Kidney epithelial cell (primary cell): ENCODE results near the gene CLRN3. TPM values are rescaled to one million over a fixed set of nuclear protein-coding genes. Genes with fewer than 3 reads are reported as not detected.

Experiments
- DNase-seq: peaks from one replicate; pipeline ENCODE4 v3.0.0-alpha.2; 2010; ENCODE audit warnings: low read depth
- H3K27me3 ChIP-seq: 2 replicates; pipeline ENCODE4 v1.6.0; 2011; ENCODE audit warnings: low read length; ENCODE audit not compliant: control insufficient read depth, insufficient read depth
- H3K36me3 ChIP-seq: 2 replicates; pipeline ENCODE4 v1.5.1; 2011; ENCODE audit warnings: low read length; ENCODE audit not compliant: control insufficient read depth, insufficient read depth
- H3K4me3 ChIP-seq: 2 replicates; pipeline ENCODE4 v1.5.1; 2011; ENCODE audit warnings: low read depth, mild to moderate bottlenecking, control low read depth, low read length
- CTCF ChIP-seq: IDR thresholded peaks from 2 replicates; pipeline ENCODE4 v1.5.1; 2011; ENCODE audit warnings: mild to moderate bottlenecking, moderate library complexity, low read length, control low read depth, inconsistent platforms; ENCODE audit not compliant: insufficient read depth, poor library complexity, severe bottlenecking
- total RNA-seq: library from RNA; depleted of rRNA; stranded (reverse); fragments of >200 nt; gene quantifications from 2 replicates; pipeline ENCODE4 v1.2.3, GENCODE V29; 2015

CLRN3 gene
- total RNA-seq, 1 donor from 2014 or later: not detected

DNA sequence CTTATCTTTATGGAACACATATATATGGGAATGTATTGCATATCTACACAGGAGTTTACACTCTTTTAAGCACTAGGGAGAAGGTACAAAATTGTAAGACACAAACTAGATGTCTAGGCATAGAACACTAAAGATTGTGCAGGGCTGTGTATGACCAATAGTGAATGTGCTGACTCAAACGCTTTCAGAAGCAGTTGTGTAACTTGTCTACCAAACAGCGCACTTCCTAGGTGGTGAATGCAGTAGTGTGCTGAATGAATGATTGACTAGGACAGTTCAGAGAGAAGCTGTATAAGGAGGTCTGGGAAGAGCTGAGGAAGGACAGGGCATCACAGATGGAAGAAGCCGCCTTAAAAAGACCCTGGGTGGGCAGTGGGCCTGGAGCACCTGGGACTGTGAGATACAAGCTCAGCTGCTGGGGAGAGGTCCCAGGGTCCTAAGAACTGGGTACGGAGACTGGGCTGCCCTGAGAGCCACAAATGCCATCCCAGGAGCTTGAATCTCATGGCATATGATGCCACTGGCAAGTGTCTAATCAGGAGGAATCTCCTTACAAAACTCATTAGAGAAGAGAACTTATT lies 14.2 kb downstream of the CLRN3 start:
- DNase-seq: no peak
- no peak for TF ChIP-seq CTCF
- no peak overlapping the region for H3K4me3 ChIP-seq
- no peaks in the 10 kb centered on the region for H3K36me3 ChIP-seq
- H3K27me3 ChIP-seq: no peaks in the 10 kb centered on the region

DNA sequence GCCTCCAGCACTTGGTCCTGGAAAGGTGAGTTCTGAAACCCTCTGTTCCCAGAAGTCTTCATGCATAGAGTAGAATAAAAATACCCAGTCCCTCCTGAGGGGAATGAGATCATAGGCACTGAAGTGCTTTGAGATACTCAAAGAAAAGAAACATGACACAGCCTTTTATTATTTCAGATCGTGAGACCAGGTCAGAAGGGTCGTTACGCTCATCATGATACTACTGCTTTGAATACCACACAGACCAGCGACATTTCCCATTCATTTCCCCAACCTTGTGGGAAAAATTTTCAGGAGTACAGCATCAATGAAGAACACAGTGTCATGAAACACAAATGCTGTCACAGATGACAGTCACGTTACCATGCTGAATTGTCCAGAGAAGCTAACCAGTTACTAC lies 15.0 kb downstream of the CLRN3 start:
- Histone ChIP-seq H3K4me3 (no peak overlapping the region), H3K36me3 (no peaks in the 10 kb centered on the region), H3K27me3 (no peaks in the 10 kb centered on the region)
- TF ChIP-seq CTCF: no peak
- no peak for DNase-seq

DNA sequence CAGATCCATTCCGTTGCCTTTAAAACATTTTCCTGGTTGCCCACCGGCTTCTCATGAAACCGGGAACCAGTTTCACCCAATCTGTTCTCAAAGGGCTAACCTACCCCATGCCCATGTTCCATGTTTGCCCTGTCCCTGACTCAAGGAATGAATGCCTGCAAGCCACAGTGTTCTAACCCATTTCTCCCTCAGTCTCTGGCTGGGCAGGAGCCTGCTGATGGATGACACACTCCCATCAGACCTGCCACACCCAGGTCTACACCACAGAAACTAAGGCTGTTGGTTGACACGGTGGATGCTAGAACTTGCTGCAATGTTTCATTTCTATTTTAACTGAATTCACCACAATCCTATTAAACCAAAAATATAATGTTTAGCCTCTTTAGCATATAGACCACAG lies 15.6 kb downstream of the CLRN3 start:
- no peak for DNase-seq
- TF ChIP-seq CTCF: no peak
- Histone ChIP-seq H3K27me3 (peaks cover 3% of the 10 kb centered on the region), H3K4me3 (no peak overlapping the region), H3K36me3 (no peaks in the 10 kb centered on the region)

DNA sequence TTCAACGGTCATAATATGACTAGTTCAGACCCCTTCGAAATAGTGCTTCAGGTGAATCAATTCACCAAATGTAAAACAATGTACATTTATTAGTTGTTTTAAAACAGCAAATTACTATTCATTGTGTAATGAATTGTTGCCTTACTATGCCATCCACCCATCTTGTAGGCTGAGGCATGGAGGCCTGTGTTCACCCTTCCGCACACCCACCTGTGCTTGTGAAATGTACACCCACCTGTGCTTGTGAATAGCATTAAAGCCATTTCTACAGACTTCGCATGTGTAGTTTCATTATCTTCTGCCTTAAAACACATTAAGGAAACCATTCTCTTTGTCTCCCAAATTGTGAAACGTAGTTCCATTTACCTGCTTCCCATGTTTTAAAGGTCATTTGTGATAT lies 16.8 kb downstream of the CLRN3 start:
- no peak for DNase-seq
- no peaks in the 10 kb centered on the region for H3K36me3 ChIP-seq
- no peak overlapping the region for H3K4me3 ChIP-seq
- TF ChIP-seq CTCF: no peak
- peaks cover 3% of the 10 kb centered on the region for H3K27me3 ChIP-seq

GRCh38 chr10:127875449-127875765 lies 17.3 kb downstream of the CLRN3 start:
- no peak for DNase-seq
- Histone ChIP-seq H3K4me3 (no peak overlapping the region), H3K27me3 (peaks cover 3% of the 10 kb centered on the region), H3K36me3 (no peaks in the 10 kb centered on the region)
- no peak for TF ChIP-seq CTCF

GRCh38 chr10:127874671-127875448 lies 17.9 kb downstream of the CLRN3 start:
- Histone ChIP-seq H3K36me3 (no peaks in the 10 kb centered on the region), H3K4me3 (no peak overlapping the region), H3K27me3 (peaks cover 3% of the 10 kb centered on the region)
- TF ChIP-seq CTCF: no peak
- DNase-seq: no peak
